Measurements from ENCODE around the gene MSLN. TPM values are rescaled to one million over a fixed set of nuclear protein-coding genes. Genes with fewer than 3 reads are reported as not detected.

The MSLN gene
- total RNA-seq, 6 experiments from 2014 or later: 0.25 TPM; not detected in 5

- TF ChIP-seq CTCF (IDR thresholded peaks at IDR 0.05) (no peak), POLR2A (IDR thresholded peaks at IDR 0.05) (no peak)
- Histone ChIP-seq H3K4me1 (no peaks in the 10 kb centered on the region), H3K27ac (no peak overlapping the region), H3K36me3 (no peaks in the 10 kb centered on the region), H3K27me3 (no peaks in the 10 kb centered on the region), H3K9me3 (no peaks in the 10 kb centered on the region), H3K4me3 (no peak overlapping the region)
- no peak for DNase-seq
- intact Hi-C loops (cut with DNase I): no loop called here
- no peak for ATAC-seq
- 50% methylated on average over 2 of the region's 11 CpGs for WGBS (ENCODE audit: insufficient coverage, low coverage, low lambda C conversion rate, missing lambda C conversion rate)
Measured at GRCh38 chr16:778447-778846, 17.9 kb downstream of the MSLN start.

- Histone ChIP-seq H3K4me1 (no peaks in the 10 kb centered on the region), H3K27me3 (no peaks in the 10 kb centered on the region), H3K4me3 (no peak overlapping the region), H3K36me3 (no peaks in the 10 kb centered on the region), H3K27ac (no peak overlapping the region), H3K9me3 (no peaks in the 10 kb centered on the region)
- ATAC-seq (no peak), DNase-seq (no peak)
- intact Hi-C loops (cut with DNase I): no loop called here
- 68% methylated on average over 6 of the region's 6 CpGs for WGBS (ENCODE audit: insufficient coverage, low coverage, low lambda C conversion rate, missing lambda C conversion rate)
- TF ChIP-seq POLR2A (IDR thresholded peaks at IDR 0.05): no peak
Measured at GRCh38 chr16:778909-779527, 18.5 kb downstream of the MSLN start.

- ATAC-seq: no peak
- Histone ChIP-seq H3K27ac (no peak overlapping the region), H3K27me3 (no peaks in the 10 kb centered on the region), H3K36me3 (no peaks in the 10 kb centered on the region), H3K4me3 (no peak overlapping the region), H3K4me1 (no peaks in the 10 kb centered on the region), H3K9me3 (no peaks in the 10 kb centered on the region)
- no peak for DNase-seq
- WGBS (ENCODE audit: insufficient coverage, low coverage, low lambda C conversion rate, missing lambda C conversion rate): 80% methylated on average over 1 of the region's 13 CpGs
- TF ChIP-seq POLR2A (IDR thresholded peaks at IDR 0.05): no peak
- TF ChIP-seq CTCF (IDR thresholded peaks at IDR 0.05): no peak
- intact Hi-C loops (cut with DNase I): no loop called here
Measured at GRCh38 chr16:779561-779960, 19.0 kb downstream of the MSLN start.

DNA sequence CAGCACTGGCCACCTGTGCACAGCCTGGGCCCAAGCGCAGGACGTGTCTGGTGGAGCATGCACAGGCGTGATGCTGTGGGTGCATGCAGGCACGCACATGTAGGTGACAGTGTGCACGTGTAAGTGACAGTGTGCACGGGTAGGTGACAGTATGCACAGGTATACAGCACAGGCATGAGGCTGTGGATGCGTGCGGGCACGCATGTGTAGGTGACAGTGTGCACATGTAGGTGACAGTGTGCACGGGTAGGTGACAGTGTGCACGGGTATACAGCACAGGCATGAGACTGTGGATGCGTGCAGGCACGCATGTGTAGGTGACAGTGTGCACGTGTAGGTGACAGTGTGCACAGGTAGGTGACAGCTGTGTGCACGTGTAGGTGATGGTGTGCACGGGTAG lies 19.8 kb downstream of the MSLN start:
- Histone ChIP-seq H3K36me3 (no peaks in the 10 kb centered on the region), H3K4me3 (no peak overlapping the region), H3K27ac (no peak overlapping the region), H3K9me3 (no peaks in the 10 kb centered on the region), H3K27me3 (no peaks in the 10 kb centered on the region), H3K4me1 (no peaks in the 10 kb centered on the region)
- DNase-seq (no peak), ATAC-seq (no peak)
- WGBS (ENCODE audit: insufficient coverage, low coverage, low lambda C conversion rate, missing lambda C conversion rate): 67% methylated on average over 14 of the region's 16 CpGs
- intact Hi-C loops (cut with DNase I): loop anchor here in 1 of 2 donors (5.0 kb wide), 1 partner anchor 73 kb away; the partner anchor contains the start of gene FBXL16
- no peak for TF ChIP-seq POLR2A (IDR thresholded peaks at IDR 0.05)
- no peak for TF ChIP-seq CTCF (IDR thresholded peaks at IDR 0.05)

- Histone ChIP-seq H3K27ac (no peak overlapping the region), H3K36me3 (no peaks in the 10 kb centered on the region), H3K9me3 (no peaks in the 10 kb centered on the region), H3K4me3 (no peak overlapping the region), H3K27me3 (no peaks in the 10 kb centered on the region), H3K4me1 (no peaks in the 10 kb centered on the region)
- ATAC-seq (no peak), DNase-seq (no peak)
- no peak for TF ChIP-seq POLR2A (IDR thresholded peaks at IDR 0.05)
- no peak for TF ChIP-seq CTCF (IDR thresholded peaks at IDR 0.05)
- intact Hi-C loops (cut with DNase I): loop anchor here in 1 of 2 donors (5.0 kb wide), 1 partner anchor 74 kb away; the partner anchor contains the start of gene FBXL16
- 47% methylated on average over 7 of the region's 19 CpGs for WGBS (ENCODE audit: insufficient coverage, low coverage, low lambda C conversion rate, missing lambda C conversion rate)
Measured at GRCh38 chr16:781346-782010, 20.9 kb downstream of the MSLN start.
